Upper lobe of left lung (tissue), 6 donors: ENCODE measurements around the gene CSNK1G2. TPM values are rescaled to one million over a fixed set of nuclear protein-coding genes. Genes with fewer than 3 reads are reported as not detected.

Experiments
- ATAC-seq, 2 donors: fragments of 200-7000 bp; cut with Tn5 transposase; one replicate each; pipeline ENCODE4 v1.9.1; 2022; ENCODE audit warnings: mild to moderate bottlenecking in 2 of 2, moderate library complexity in 2 of 2; ENCODE audit not compliant: low FRiP score in 2 of 2
- DNase-seq, 2 donors: peaks; one replicate each; pipeline ENCODE4 v3.0.0-alpha.2; 2019 to 2020
- H3K27ac ChIP-seq, 4 donors: fragments of 200-600 bp; sonication (generic); one replicate each; pipeline ENCODE4 v1.5.1; 2016 to 2019
- H3K27me3 ChIP-seq, 4 donors: fragments of 200-600 bp; sonication (generic); one replicate each; pipeline ENCODE4 v1.5.1; 2017 to 2019
- H3K36me3 ChIP-seq, 4 donors: fragments of 200-600 bp; sonication (generic); one replicate each; pipeline ENCODE4 v1.5.1; 2016 to 2019
- H3K4me1 ChIP-seq, 4 donors: fragments of 200-600 bp; sonication (generic); one replicate each; pipeline ENCODE4 v1.5.1; 2018 to 2019
- H3K4me3 ChIP-seq, 4 donors: fragments of 200-600 bp; sonication (generic); one replicate each; pipeline ENCODE4 v1.5.1; 2017 to 2019; ENCODE audit warnings: mild to moderate bottlenecking in 2 of 4, moderate library complexity in 1 of 4
- H3K9me3 ChIP-seq, 4 donors: fragments of 200-600 bp; sonication (generic); one replicate each; pipeline ENCODE4 v1.5.1; 2018 to 2019
- EP300 ChIP-seq, 4 donors: sonication (generic); formaldehyde crosslinking; IDR thresholded peaks; one replicate each; pipeline ENCODE4 v1.5.1; 2017; ENCODE audit warnings: antibody characterized with exemption in 4 of 4, control low read depth in 2 of 4
- POLR2A ChIP-seq, 4 donors: fragments of 450-650 bp; IDR thresholded peaks; one replicate each; pipeline ENCODE4 v1.5.1; 2016 to 2017; ENCODE audit warnings: antibody characterized with exemption in 4 of 4, mild to moderate bottlenecking in 2 of 4
- POLR2AphosphoS5 ChIP-seq, 2 donors: sonication (generic); formaldehyde crosslinking; IDR thresholded peaks; one replicate each; pipeline ENCODE4 v1.5.1; 2017; ENCODE audit warnings: antibody characterized with exemption in 2 of 2
- WGBS, 2 donors: methylation state at CpG; one replicate each; pipeline ENCODE4 v1.1.5; 2017 to 2018; 5-methylcytosine and 5-hydroxymethylcytosine counted together
- total RNA-seq, 6 donors: library from RNA; depleted of rRNA in 4 of 6; stranded (reverse); fragments of >200 nt in 4 of 6; gene quantifications; one replicate each; pipeline versions ENCODE4 v1.1.0 to v1.2.1, GENCODE V29; 2016 to 2021
- TF ChIP-seq, protein P1 (sequence below), 6 experiments: fragments of 450-650 bp in 4 of 6; fragments of 200-600 bp in 2 of 6; sonication (generic) in 2 of 6; IDR thresholded peaks; one replicate each; pipeline ENCODE4 v1.5.1; 2016 to 2019; ENCODE audit warnings: antibody characterized with exemption in 6 of 6
- donor health status: DM: no; HTN: no; CAD: no; lungs with moderate emphysema.
- donor health status: DM: no; HTN: yes; CAD: no; lungs with severe emphysema.

The CSNK1G2 gene
- total RNA-seq, 6 donors from 2014 or later = 49.9 to 176 (median 75.4) TPM

DNA sequence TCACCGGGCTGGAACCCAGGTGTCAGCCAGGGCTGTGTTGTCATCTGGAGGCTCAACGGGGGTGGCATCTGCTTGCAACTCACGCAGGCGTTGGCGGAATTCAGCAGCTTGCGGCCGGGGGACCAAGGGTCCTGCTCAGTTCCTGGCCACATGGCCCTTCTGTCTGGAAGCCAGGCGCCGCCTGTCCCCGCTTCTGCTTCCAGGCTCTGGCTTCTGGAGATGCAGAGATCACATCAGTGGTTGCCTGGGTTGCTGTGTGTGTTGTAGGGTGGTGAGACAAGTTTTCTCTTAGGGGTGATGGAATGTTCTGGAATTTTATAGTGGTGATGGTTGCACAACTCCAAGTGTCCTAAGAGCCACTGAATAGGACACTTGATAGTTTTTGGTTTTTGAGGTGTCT is 30.8 kb upstream of the CSNK1G2 start:
- peaks cover 28 to 47% (median 40%) of the 10 kb centered on the region in 4 donors for H3K4me1 ChIP-seq

DNA sequence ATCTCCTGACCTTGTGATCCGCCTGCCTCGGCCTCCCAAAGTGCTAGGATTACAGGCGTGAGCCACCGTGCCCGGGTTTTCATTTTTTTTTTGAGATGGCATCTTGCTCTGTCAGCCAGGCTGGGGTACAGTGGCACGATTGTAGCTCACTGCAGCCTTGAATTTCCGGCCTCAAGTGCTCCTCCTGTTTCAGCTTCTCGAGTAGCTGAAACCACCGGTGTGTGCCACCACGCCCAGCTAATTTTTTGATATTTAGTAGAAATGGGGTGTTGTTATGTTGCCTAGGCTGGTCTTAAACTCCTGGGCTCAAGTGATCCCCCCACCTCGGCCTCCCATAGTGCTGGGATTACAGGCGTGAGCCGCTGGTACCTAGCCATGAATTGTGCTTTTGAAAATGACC is 29.9 kb upstream of the CSNK1G2 start:
- H3K36me3 ChIP-seq = peaks cover 12 to 34% (median 25%) of the 10 kb centered on the region in 4 donors
- H3K27me3 ChIP-seq = no peaks in the 10 kb centered on the region
- TF ChIP-seq, protein P1, sequence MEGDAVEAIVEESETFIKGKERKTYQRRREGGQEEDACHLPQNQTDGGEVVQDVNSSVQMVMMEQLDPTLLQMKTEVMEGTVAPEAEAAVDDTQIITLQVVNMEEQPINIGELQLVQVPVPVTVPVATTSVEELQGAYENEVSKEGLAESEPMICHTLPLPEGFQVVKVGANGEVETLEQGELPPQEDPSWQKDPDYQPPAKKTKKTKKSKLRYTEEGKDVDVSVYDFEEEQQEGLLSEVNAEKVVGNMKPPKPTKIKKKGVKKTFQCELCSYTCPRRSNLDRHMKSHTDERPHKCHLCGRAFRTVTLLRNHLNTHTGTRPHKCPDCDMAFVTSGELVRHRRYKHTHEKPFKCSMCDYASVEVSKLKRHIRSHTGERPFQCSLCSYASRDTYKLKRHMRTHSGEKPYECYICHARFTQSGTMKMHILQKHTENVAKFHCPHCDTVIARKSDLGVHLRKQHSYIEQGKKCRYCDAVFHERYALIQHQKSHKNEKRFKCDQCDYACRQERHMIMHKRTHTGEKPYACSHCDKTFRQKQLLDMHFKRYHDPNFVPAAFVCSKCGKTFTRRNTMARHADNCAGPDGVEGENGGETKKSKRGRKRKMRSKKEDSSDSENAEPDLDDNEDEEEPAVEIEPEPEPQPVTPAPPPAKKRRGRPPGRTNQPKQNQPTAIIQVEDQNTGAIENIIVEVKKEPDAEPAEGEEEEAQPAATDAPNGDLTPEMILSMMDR (IDR thresholded peaks at IDR 0.05) = no peak
- TF ChIP-seq POLR2A (IDR thresholded peaks at IDR 0.05) = no peak
- TF ChIP-seq EP300 (IDR thresholded peaks at IDR 0.05) = no peak
- no peak for TF ChIP-seq POLR2AphosphoS5 (IDR thresholded peaks at IDR 0.05)
- no peaks in the 10 kb centered on the region for H3K9me3 ChIP-seq
- ATAC-seq (no peak), DNase-seq (no peak)
- H3K4me3 ChIP-seq = no peak overlapping the region
- WGBS, 2 donors = 82 to 83% methylated on average over 13 of the region's 13 CpGs
- peaks cover 22 to 40% (median 35%) of the 10 kb centered on the region in 4 donors for H3K4me1 ChIP-seq
- no peak overlapping the region for H3K27ac ChIP-seq

More for the DNA sequence above, 30.8 kb upstream of the CSNK1G2 start:
- Histone ChIP-seq H3K4me3 (no peak overlapping the region), H3K9me3 (no peaks in the 10 kb centered on the region), H3K36me3 (peaks cover 12 to 32% (median 25%) of the 10 kb centered on the region in 4 donors), H3K27me3 (no peaks in the 10 kb centered on the region), H3K27ac (peak overlapping the region; percentile 24 to 48 (median 40))
- DNase-seq (peak in 1 of 2 donors; percentile 80), ATAC-seq (no peak)
- TF ChIP-seq, protein P1 (IDR thresholded peaks at IDR 0.05) = no peak
- no peak for TF ChIP-seq POLR2AphosphoS5 (IDR thresholded peaks at IDR 0.05)
- no peak for TF ChIP-seq POLR2A (IDR thresholded peaks at IDR 0.05)
- TF ChIP-seq EP300 (IDR thresholded peaks at IDR 0.05) = no peak
- WGBS, 2 donors = 91 to 96% methylated on average over 4 to 10 of the region's 10 CpGs

DNA sequence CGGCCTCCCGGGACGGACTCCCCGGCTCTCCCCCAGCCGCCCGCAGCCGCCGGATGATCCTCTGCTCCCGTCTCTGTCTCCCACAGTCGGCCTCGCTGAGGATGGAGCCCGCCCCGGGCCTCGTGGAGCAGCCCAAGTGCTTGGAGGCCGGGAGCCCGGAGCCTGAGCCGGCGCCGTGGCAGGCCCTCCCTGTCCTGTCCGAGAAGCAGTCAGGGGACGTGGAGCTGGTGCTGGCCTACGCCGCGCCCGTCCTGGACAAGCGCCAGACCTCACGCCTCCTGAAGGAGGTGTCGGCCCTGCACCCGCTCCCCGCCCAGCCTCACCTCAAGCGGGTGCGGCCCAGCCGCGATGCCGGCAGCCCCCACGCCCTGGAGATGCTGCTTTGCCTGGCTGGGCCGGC is 29.0 kb upstream of the CSNK1G2 start:
- Histone ChIP-seq H3K4me1 (peaks cover 19 to 35% (median 29%) of the 10 kb centered on the region in 4 donors), H3K9me3 (no peaks in the 10 kb centered on the region), H3K36me3 (peaks cover 12 to 34% (median 25%) of the 10 kb centered on the region in 4 donors), H3K4me3 (no peak overlapping the region), H3K27me3 (no peaks in the 10 kb centered on the region), H3K27ac (no peak overlapping the region)
- TF ChIP-seq EP300 (IDR thresholded peaks at IDR 0.05) (no peak), POLR2AphosphoS5 (IDR thresholded peaks at IDR 0.05) (no peak), POLR2A (IDR thresholded peaks at IDR 0.05) (no peak)
- TF ChIP-seq, protein P1 (IDR thresholded peaks at IDR 0.05) = no peak
- DNase-seq (peak in 1 of 2 donors; percentile 88), ATAC-seq (no peak)
- WGBS, 2 donors = 91 to 95% methylated on average over 16 to 27 of the region's 37 CpGs

DNA sequence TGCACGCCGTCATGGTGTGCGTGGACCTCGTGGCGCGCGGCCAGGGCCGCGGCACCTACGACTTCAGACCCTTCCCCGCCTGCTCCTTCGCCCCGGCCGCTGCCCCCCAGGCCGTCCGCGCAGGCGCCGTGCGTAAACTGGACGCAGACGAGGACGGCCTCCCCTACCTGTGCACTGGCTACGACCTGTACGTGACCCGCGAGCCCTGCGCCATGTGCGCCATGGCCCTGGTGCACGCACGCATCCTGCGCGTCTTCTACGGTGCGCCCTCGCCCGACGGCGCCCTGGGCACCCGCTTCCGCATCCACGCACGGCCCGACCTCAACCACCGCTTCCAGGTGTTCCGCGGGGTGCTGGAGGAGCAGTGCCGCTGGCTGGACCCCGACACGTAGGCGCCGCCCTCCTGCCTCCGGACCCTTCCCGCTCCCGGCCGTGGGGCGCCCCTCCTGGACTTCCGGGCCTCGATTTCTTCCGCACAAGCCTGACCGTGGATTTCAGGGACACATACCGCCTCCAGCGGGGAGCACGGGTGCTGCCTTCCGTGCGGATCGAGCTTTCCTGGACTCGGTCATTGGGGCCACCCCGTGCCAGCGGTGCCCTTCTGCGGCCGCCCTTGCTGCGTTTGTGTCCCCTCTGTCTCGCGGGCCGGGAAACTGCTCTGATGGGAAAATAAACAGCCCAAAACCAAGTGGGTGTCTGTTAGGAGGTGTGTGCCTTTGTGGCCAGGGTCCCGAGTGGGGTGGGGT is 28.0 kb upstream of the CSNK1G2 start:
- 98 to 100% methylated on average over 56 to 77 of the region's 77 CpGs for WGBS, 2 donors
- no peak for ATAC-seq
- peaks cover 12 to 40% (median 32%) of the 10 kb centered on the region in 4 donors for H3K36me3 ChIP-seq

More for the DNA sequence above, 28.0 kb upstream of the CSNK1G2 start:
- TF ChIP-seq POLR2A (IDR thresholded peaks at IDR 0.05) (no peak), EP300 (IDR thresholded peaks at IDR 0.05) (no peak), POLR2AphosphoS5 (IDR thresholded peaks at IDR 0.05) (no peak)
- TF ChIP-seq, protein P1 (IDR thresholded peaks at IDR 0.05) = no peak
- no peaks in the 10 kb centered on the region for H3K27me3 ChIP-seq
- H3K27ac ChIP-seq = no peak overlapping the region
- DNase-seq = peak in 1 of 2 donors; percentile 84
- no peaks in the 10 kb centered on the region for H3K9me3 ChIP-seq
- H3K4me1 ChIP-seq = peaks cover 16 to 30% (median 22%) of the 10 kb centered on the region in 4 donors
- H3K4me3 ChIP-seq = no peak overlapping the region
